SJCRH30 (cell line): ENCODE measurements around the gene IZUMO4. TPM values are rescaled to one million over a fixed set of nuclear protein-coding genes. Genes with fewer than 3 reads are reported as not detected.

ENCODE experiments used
- DNase-seq, 2 experiments: peaks; one replicate each; pipeline ENCODE4 v3.0.0-alpha.2; 2015 to 2020
- H3K27ac ChIP-seq: fragments of 250-450 bp; sonication (Bioruptor Pico); 2 replicates; pipeline ENCODE4 v1.5.1; 2020; ENCODE audit warnings: mild to moderate bottlenecking, moderate library complexity
- H3K27me3 ChIP-seq: fragments of 250-450 bp; sonication (Bioruptor Pico); 2 replicates; pipeline ENCODE4 v1.5.1; 2020; ENCODE audit warnings: mild to moderate bottlenecking, moderate library complexity
- H3K36me3 ChIP-seq: fragments of 250-450 bp; sonication (Bioruptor Pico); 2 replicates; pipeline ENCODE4 v1.5.1; 2020; ENCODE audit warnings: mild to moderate bottlenecking, moderate library complexity
- H3K4me1 ChIP-seq: fragments of 250-450 bp; sonication (Bioruptor Pico); 2 replicates; pipeline ENCODE4 v1.5.1; 2020; ENCODE audit warnings: mild to moderate bottlenecking, moderate library complexity
- H3K4me3 ChIP-seq: fragments of 250-450 bp; sonication (Bioruptor Pico); 2 replicates; pipeline ENCODE4 v1.5.1; 2020; ENCODE audit warnings: mild to moderate bottlenecking, moderate library complexity
- H3K9me3 ChIP-seq: fragments of 250-450 bp; sonication (Bioruptor Pico); replicated peaks from 2 replicates; pipeline ENCODE4 v1.5.1; 2020; ENCODE audit warnings: mild to moderate bottlenecking, moderate library complexity
- total RNA-seq: library from RNA; depleted of rRNA; stranded (reverse); fragments of >200 nt; shearing (Covaris generic); gene quantifications from 2 replicates; pipeline ENCODE4 v1.2.3, GENCODE V29; 2014

The IZUMO4 gene
- total RNA-seq, 1 experiment from 2014 or later = 0.38 TPM

DNA sequence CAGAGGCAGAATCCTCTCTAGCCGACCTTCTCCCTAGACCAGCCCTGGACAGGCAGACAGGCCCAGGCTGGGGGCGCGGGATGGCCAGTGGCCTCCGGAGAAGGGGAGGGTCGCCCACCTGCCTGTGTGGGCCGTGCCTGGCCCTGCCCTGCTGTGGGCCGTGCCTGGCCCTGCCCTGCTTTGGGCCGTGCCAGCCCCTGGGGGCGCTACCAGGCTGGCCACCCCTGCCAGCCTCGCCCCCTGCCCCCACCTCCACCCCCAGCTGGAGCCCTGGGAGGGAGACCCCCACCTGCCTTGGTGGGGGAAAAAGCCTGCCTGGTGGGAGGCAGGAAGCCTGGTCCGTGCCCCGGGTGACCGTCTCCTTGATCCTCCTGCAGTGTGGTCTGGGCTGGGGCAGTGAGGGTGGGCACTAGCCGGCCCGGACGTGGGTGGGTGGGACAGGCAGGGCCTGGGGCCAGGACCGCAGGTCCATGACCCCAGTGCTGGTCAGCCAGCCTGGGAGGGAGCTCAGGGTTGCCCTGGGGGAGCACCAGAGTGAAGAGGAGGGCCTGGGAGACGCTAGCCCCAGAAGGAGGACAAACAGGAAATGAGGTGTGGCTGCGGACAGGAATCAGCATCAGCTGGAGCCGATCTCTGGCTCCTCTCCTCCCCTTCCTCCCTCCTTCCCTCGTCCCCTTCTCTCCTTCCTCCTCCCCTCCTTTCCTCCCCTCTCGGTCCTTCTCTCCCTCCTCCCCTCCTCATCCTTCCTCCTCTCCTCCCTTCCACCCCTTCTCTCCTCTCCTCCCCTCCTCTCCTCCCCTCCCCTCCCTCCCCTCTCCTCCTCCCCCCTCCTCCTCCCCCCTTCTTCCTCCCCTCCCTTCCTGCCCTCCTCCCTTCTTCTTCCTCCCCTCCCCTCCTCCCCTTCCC is 40.5 kb upstream of the IZUMO4 start:
- H3K27ac ChIP-seq = no peak overlapping the region
- H3K9me3 ChIP-seq = no peaks in the 10 kb centered on the region
- H3K36me3 ChIP-seq = no peaks in the 10 kb centered on the region
- H3K4me1 ChIP-seq = peaks cover 13% of the 10 kb centered on the region; the same call in 1 of the 2 replicates
- peak in 1 of 2 experiments; percentile 43 for DNase-seq
- H3K27me3 ChIP-seq = no peaks in the 10 kb centered on the region
- peak overlapping the region; percentile 27; the same call in 1 of the 2 replicates for H3K4me3 ChIP-seq

DNA sequence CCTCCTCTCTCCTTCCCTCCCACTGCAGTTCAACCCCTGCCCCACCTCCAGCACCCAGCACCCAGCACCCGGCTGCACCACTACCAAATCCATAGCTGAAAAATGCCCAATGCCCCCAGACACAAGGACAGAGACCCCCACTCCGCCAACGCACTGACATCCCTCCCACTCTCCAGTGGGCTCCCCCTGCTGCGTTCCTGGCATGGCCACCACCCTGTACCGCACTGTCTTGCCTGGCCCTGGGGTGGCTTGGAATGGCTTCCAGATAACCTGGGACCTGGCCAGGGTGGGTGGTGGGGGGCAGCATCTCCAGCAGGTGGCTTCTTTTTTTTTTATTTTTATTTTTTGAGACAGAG is 39.9 kb upstream of the IZUMO4 start:
- Histone ChIP-seq H3K27me3 (no peaks in the 10 kb centered on the region), H3K4me3 (no peak overlapping the region), H3K27ac (no peak overlapping the region), H3K4me1 (peaks cover 13% of the 10 kb centered on the region; the same call in 1 of the 2 replicates), H3K9me3 (no peaks in the 10 kb centered on the region), H3K36me3 (no peaks in the 10 kb centered on the region)
- DNase-seq = no peak

DNA sequence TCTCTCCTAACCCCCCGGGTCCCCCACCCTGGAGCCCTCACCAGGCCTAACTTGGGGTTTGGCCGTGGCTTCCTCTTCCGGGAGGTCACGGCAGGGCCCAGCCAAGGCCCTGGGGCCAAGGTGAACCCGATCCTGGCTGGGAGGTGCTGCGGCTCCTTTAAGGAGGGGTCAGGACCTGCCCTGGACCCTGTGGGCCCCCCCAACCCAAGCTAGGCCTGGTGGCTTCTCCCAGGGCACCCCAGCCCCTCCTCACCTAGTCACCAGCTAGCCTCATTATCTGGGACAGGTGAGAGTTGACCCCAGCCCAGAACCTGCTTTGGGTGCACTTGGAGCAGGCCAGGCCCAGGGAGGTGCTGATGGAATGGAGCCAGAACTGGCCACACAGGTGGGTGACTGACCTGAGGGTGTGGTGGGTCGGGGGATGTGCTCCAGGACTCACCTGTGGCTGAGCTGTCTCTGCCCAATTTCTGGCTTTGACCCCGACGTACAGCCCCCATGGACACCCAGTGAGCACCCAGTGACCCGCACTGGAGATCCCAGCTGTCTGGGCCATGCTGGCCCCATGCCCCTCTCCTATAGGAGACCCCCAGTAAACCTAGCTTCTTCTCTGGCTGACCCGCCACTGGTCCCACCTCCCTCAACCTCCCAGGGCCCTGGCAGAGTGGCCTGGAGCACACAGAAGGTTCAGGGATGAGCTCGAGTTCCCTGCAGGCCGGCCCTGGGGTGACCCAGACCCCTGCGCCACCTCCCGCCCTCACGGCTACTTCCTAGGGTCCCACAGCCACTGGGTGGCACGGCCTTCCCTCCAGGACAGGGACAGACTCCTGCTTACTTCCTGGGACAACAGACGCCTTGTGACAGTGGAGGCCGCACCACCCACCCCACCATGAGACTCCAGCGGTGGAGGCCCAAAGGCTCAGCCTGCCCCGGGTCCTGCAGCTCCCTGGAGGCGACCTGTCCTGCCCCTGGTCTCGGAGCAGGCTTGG is 38.9 kb upstream of the IZUMO4 start:
- Histone ChIP-seq H3K9me3 (no peaks in the 10 kb centered on the region), H3K4me3 (no peak overlapping the region), H3K4me1 (peaks cover 13% of the 10 kb centered on the region; the same call in 1 of the 2 replicates), H3K36me3 (no peaks in the 10 kb centered on the region), H3K27me3 (no peaks in the 10 kb centered on the region), H3K27ac (no peak overlapping the region)
- DNase-seq = no peak

DNA sequence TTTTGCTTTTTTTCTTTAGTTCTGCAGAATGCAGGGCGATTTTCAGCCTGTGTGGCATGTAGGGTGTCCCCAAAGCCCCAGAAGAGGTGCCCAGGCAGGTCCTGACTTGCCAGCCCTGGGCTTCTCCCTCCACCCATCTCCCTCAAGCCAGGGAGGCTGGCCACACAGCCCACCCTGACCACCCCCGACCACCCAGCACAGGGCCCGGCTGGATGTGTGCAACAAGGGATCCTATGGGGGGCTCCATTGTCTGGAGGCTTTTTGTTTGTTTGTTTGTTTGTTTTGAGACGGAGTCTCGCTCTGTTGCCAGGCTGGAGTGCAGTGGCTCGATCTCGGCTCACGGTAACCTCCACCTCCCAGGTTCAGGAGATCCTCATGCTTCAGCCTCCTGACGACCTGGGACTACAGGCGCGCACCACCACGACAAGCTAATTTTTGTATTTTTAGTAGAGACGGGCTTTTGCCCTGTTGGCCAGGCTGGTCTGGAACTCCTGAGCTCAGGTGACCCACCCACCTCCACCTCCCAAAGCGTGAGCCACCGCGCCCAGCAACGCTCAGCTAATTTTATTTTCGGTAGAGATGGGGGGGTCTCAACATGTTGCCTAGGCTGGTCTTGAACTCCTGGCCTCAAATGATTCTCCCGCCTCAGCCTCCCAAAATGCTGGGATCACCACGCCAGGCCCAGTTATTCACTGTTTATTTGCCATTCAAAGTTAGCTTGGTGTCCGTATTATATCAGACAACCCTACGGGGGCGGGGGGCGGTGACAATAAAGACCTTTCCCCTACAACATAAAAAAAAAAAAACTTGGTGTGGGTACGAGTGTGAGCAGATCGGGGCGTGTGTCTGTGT is 37.9 kb upstream of the IZUMO4 start:
- H3K4me1 ChIP-seq = peaks cover 13% of the 10 kb centered on the region; the same call in 1 of the 2 replicates
- H3K9me3 ChIP-seq = no peaks in the 10 kb centered on the region
- DNase-seq = no peak
- H3K4me3 ChIP-seq = no peak overlapping the region
- no peaks in the 10 kb centered on the region for H3K27me3 ChIP-seq
- H3K27ac ChIP-seq = peak overlapping the region; percentile 50
- no peaks in the 10 kb centered on the region for H3K36me3 ChIP-seq

DNA sequence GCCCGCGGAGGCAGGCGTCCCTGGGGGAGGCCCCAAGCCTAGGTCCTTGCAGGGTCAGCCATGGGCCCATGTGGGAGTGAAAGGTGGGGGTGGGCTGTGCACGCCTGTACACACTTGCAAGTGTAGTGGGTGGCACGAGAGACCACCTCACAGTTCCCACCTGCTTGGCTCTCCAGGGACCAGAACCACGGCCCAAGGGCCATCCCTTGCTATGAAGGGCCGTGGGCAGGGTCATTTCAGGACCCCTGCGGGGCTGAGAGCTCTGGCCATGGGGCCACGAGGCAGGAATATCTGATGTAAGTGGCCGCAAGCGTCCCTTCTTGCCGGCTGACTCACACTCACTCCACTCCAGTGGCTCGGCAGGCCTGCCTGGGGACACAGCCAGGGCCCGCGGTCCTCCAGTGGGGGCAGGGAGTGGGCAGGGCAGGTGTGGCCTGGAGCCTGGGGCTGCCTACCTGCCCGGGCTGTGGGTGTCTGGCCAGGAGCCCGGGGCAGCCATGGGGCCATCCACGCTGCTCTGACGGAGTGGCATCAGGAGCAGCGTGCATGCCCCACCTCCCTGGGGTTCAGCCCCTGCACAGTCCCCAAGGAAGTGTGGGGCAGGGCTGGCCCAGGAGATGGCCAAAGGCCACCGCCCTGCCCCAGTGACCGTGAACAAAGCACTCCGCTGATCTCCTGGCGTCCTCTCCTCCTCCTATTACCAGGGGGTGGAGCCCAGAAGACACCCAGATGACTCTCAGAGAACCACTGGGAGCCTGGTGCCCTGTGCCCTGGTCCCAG is 37.1 kb upstream of the IZUMO4 start:
- peak in 1 of 2 experiments; percentile 57 for DNase-seq
- Histone ChIP-seq H3K4me1 (peaks cover 13% of the 10 kb centered on the region; the same call in 1 of the 2 replicates), H3K4me3 (peak overlapping the region; percentile 80), H3K9me3 (no peaks in the 10 kb centered on the region), H3K27ac (peak overlapping the region; percentile 50), H3K27me3 (no peaks in the 10 kb centered on the region), H3K36me3 (no peaks in the 10 kb centered on the region)

DNA sequence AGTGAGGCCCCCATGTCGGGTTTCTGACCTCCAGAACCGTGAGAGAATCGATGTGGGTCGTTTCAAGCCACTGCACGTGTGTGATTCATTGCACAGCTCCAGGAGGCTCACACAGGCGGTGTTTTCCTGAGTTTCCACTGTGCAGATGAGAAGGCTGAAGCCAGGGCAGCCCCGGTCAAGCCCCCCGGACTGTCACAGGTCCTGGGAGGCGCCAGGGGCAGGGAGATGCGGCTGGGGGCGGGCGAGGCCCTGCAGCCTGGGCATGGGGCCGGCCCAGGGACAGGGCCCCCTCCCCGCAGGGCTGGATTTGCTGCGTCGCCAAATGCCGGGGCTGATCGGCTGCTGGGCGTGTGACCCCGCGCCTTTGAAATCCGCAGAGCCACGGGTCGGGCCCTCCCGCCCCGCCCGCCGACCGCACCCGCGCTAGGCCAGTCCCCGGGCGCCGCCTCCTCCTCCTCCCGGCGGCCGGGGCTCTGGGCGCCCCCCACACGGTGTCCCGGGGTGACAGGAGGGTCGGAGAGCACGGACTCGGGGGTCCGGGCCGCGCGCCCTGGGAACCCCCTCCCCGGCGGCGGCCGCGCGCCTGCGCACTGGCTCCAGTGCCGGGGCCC is 35.7 kb upstream of the IZUMO4 start:
- Histone ChIP-seq H3K9me3 (no peaks in the 10 kb centered on the region), H3K27me3 (no peaks in the 10 kb centered on the region), H3K36me3 (no peaks in the 10 kb centered on the region), H3K4me1 (peaks cover 13% of the 10 kb centered on the region; the same call in 1 of the 2 replicates), H3K4me3 (peak overlapping the region; percentile 80), H3K27ac (peak overlapping the region; percentile 50)
- DNase-seq = peak; percentile 65 to 71

DNA sequence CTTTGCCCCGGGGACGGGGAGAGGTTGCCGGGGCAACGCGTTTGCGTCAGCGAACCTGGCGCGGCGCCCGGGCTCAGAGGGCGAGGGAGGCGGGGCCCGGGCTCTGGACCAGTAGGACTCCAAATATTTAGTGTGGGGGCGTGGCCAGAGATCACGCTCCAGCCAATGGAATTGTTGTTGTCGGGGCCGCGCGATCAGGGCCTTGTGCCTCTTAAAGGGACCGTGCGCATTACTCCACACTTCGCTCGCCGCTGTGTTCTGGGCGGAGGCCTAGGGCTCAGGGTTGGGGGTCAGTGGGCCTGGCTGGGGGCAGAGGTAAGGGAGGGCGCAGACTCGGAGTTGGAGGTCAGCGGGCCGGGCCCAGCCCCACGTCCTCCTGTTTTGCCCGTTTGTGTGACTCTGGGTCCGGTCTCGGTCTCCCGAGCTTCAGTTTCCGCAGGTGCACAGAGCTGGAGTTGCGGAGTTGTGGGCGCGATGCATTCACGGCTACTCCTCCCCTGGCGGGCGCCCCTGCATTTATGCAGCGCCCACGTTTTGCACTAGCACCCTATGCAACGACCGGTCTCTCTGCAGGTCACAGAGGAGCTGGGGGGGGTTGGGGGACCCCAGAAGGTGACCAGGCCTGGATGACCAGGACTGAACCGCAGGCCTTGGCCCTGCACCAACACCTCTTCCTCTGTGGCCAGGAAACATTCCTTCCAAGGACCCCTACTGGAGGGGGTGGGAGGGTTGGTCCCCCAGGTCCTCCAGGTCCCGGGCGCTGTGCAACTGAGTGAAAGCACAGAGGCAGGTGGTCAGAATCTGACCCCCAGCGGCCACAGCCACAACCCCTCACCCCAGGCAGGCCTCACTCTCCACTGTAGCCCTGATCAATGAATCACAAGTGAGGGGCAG is 35.0 kb upstream of the IZUMO4 start:
- H3K27ac ChIP-seq = peak overlapping the region; percentile 50; the same call in 1 of the 2 replicates
- H3K4me1 ChIP-seq = peaks cover 13% of the 10 kb centered on the region; the same call in 1 of the 2 replicates
- H3K27me3 ChIP-seq = no peaks in the 10 kb centered on the region
- H3K9me3 ChIP-seq = no peaks in the 10 kb centered on the region
- peak; percentile 99 for DNase-seq
- H3K4me3 ChIP-seq = peak overlapping the region; percentile 80
- no peaks in the 10 kb centered on the region for H3K36me3 ChIP-seq

DNA sequence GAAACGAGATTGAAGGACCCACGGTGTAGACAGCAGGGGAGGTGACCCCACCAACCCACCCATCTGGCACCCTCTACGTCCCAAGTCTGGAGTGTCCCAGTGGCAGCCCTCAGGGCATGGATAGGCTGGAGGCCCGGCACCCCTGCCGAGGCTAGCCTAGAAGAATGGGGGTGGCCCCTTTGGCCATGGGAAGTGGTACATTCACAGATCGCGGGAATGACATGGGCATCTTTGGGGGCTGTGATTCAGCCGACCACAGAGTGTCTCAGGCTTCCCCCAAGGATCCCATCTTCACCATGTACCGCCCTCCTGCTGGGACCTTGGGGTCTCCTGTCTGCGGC is 34.4 kb upstream of the IZUMO4 start:
- H3K27ac ChIP-seq = no peak overlapping the region
- no peaks in the 10 kb centered on the region for H3K36me3 ChIP-seq
- no peak overlapping the region for H3K4me3 ChIP-seq
- DNase-seq = no peak
- peaks cover 13% of the 10 kb centered on the region; the same call in 1 of the 2 replicates for H3K4me1 ChIP-seq
- H3K27me3 ChIP-seq = no peaks in the 10 kb centered on the region
- H3K9me3 ChIP-seq = no peaks in the 10 kb centered on the region

DNA sequence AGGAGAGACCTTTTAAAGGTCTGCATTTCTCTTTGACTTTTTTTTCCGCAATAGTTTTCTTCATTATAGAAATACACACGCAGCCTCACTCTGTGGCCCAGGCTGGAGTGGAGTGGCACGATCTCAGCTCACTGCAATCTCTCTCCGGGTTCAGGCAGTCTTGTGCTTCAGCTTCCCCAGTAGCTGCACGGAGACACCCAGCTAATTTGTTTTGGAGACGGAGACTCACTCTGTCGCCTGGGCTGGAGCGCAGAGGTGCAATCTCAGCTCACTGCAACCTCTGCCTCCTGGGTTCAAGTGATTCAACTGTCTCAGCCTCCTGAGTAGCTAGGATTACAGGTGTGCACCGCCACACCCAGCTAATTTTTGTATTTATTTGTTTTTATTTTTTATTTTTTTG is 33.9 kb upstream of the IZUMO4 start:
- H3K27me3 ChIP-seq = no peaks in the 10 kb centered on the region
- H3K9me3 ChIP-seq = no peaks in the 10 kb centered on the region
- H3K4me1 ChIP-seq = peaks cover 13% of the 10 kb centered on the region; the same call in 1 of the 2 replicates
- DNase-seq = no peak
- H3K36me3 ChIP-seq = no peaks in the 10 kb centered on the region
- no peak overlapping the region for H3K27ac ChIP-seq
- no peak overlapping the region for H3K4me3 ChIP-seq

DNA sequence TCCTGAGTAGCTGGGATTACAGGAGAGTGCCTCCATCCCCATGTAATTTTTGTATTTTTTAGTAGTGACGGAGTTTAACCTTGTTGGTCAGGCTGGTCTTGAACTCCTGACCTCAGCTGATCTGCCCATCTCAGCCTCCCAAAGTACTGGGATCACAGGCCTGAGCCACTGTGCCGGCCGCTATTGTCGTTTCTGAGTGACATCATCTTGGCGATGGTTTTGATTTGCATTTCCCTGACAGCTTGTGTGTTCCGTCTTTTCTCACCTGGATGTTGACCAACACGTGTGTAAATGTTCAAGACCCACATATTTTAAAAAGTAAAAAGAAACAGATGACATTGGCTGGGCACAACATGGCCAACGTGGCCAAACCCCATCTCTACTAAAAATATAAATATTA is 32.9 kb upstream of the IZUMO4 start:
- Histone ChIP-seq H3K4me1 (peaks cover 13% of the 10 kb centered on the region; the same call in 1 of the 2 replicates), H3K27me3 (no peaks in the 10 kb centered on the region)

DNA sequence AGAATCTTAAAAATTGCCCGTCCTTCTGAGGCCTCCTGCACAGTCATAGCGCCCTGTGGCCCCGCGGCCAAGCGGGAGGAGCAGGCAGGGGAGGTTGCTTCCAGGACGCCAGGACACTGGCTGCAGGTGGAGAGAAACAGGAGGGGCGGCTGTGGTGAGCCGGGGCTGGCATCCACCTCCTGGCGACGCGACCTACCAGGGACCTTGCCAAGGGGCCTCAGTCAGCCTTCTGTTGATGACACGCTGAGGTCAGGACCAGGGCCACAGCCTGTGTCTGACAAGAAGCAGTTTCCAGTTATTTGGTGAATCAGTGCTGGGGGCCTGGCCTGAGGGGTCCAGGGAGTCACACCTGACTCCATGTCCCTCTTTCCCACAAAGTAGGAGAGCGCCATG is 32.3 kb upstream of the IZUMO4 start:
- Histone ChIP-seq H3K9me3 (no peaks in the 10 kb centered on the region), H3K27ac (no peak overlapping the region), H3K27me3 (no peaks in the 10 kb centered on the region), H3K4me1 (peaks cover 13% of the 10 kb centered on the region; the same call in 1 of the 2 replicates), H3K4me3 (peak overlapping the region; percentile 10; the same call in 1 of the 2 replicates), H3K36me3 (no peaks in the 10 kb centered on the region)
- no peak for DNase-seq

More for the DNA sequence above, 32.9 kb upstream of the IZUMO4 start:
- no peak overlapping the region for H3K27ac ChIP-seq
- H3K36me3 ChIP-seq = no peaks in the 10 kb centered on the region
- no peak overlapping the region for H3K4me3 ChIP-seq
- H3K9me3 ChIP-seq = no peaks in the 10 kb centered on the region
- DNase-seq = no peak

DNA sequence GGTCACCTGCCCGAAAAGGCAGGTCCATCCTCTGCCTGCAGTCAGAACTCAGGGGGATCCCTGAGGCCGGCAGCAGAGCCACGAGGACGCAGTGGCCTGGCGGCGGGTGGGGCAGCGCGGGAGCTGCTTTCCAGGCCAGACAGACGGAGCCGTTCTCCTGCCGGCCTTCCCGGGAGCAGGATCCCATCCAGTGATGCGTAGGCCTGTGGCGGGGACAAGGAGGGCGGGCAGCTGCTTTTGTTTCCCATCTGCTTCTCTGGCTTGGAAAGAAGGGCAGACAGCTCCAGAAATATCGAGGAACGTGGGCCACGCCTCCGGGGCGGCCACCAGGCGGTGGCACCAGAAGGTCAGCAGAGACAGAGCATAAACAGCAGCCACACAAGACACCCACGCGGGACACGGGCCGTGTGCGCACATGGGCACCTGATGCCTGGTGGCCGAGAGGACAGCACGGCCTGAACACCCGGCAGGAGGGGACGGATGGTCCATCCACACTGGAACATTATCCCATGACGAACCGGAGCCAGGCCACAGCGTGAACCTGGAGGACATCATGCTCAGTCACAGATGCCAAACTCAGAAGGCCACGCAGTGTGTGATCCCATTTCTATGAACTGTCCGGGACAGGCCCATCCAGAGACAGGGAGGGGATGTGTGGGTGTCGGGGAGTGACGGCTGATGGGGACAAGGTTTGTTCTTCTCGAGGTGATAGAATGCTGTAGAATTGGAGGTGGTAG is 31.8 kb upstream of the IZUMO4 start:
- no peaks in the 10 kb centered on the region for H3K27me3 ChIP-seq
- H3K36me3 ChIP-seq = no peaks in the 10 kb centered on the region
- no peak overlapping the region for H3K27ac ChIP-seq
- DNase-seq = peak; percentile 42 to 60
- no peaks in the 10 kb centered on the region for H3K9me3 ChIP-seq
- H3K4me3 ChIP-seq = peak overlapping the region; percentile 10
- H3K4me1 ChIP-seq = peaks cover 8% of the 10 kb centered on the region; the same call in 1 of the 2 replicates
